ENCODE measurements around the gene ADGRL3.

ADGRL3 gene

GRCh38 chr4:61911313-61911756 is 711.2 kb downstream of the ADGRL3 start:
- no peak for TF ChIP-seq CTCF (IDR thresholded peaks at IDR 0.05; ENCODE audit: borderline replicate concordance, control extremely low read depth, extremely low read depth, insufficient read depth, missing control alignments)
- in situ Hi-C loops (cut with MboI; ENCODE audit: low sequenced_read_pairs, unreplicated experiment): no loop called here
- no peak for DNase-seq (ENCODE audit: low spot score)

DNA sequence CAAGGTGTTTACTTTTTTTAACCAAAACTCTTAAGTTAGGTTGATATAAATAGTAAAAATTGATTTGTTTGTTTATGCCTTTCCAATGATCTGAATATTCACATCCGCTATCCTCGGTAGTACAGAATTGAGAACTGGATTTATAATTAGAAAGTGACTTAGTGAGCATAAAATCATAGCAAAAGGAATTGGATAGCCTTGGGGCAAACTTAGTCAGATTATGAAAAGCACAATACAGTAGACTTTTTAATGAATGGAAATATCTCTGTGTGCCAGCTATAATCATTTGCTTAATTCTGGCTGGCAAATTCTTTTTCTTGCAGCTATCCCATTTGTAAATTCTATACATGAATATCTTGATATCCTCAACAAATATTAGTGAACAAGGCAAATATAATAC is 713.5 kb downstream of the ADGRL3 start:
- no peak for TF ChIP-seq CTCF (IDR thresholded peaks at IDR 0.05; ENCODE audit: borderline replicate concordance, control extremely low read depth, extremely low read depth, insufficient read depth, missing control alignments)
- in situ Hi-C loops (cut with MboI; ENCODE audit: low sequenced_read_pairs, unreplicated experiment): no loop called here
- no peak for DNase-seq (ENCODE audit: low spot score)

GRCh38 chr4:61915501-61915900 is 715.4 kb downstream of the ADGRL3 start:
- no peak for TF ChIP-seq CTCF (IDR thresholded peaks at IDR 0.05; ENCODE audit: borderline replicate concordance, control extremely low read depth, extremely low read depth, insufficient read depth, missing control alignments)

GRCh38 chr4:61918507-61918906 is 718.4 kb downstream of the ADGRL3 start:
- TF ChIP-seq CTCF (IDR thresholded peaks at IDR 0.05; ENCODE audit: borderline replicate concordance, control extremely low read depth, extremely low read depth, insufficient read depth, missing control alignments): no peak
- in situ Hi-C loops (cut with MboI; ENCODE audit: low sequenced_read_pairs, unreplicated experiment): no loop called here
- DNase-seq (ENCODE audit: low spot score): no peak

More at GRCh38 chr4:61915501-61915900, 715.4 kb downstream of the ADGRL3 start:
- in situ Hi-C loops (cut with MboI; ENCODE audit: low sequenced_read_pairs, unreplicated experiment): no loop called here
- no peak for DNase-seq (ENCODE audit: low spot score)

DNA sequence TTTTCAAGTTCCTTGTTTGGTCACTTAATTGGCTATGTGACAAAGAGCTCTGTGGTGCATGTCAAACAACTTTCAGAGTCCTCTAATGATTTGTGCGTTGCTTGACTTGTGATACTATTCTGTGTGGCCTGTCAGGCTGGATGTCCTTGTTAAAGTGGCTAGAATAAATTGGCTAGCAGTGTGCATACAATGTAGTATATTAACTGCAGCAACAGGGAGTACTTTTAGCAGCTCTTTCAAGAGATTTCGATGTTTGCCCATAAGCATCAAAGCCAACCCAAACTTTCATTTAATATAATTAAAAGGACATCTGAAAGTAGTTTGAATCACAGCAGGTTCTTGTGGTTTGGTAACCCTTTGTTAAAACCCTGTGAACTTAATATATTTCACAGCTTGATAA is 718.9 kb downstream of the ADGRL3 start:
- DNase-seq (ENCODE audit: low spot score): no peak
- in situ Hi-C loops (cut with MboI; ENCODE audit: low sequenced_read_pairs, unreplicated experiment): no loop called here
- no peak for TF ChIP-seq CTCF (IDR thresholded peaks at IDR 0.05; ENCODE audit: borderline replicate concordance, control extremely low read depth, extremely low read depth, insufficient read depth, missing control alignments)

- DNase-seq (ENCODE audit: low spot score): no peak
- no peak for TF ChIP-seq CTCF (IDR thresholded peaks at IDR 0.05; ENCODE audit: borderline replicate concordance, control extremely low read depth, extremely low read depth, insufficient read depth, missing control alignments)
- in situ Hi-C loops (cut with MboI; ENCODE audit: low sequenced_read_pairs, unreplicated experiment): no loop called here
Observed at GRCh38 chr4:61919561-61919960, 719.4 kb downstream of the ADGRL3 start.

GRCh38 chr4:61921920-61922319 is 721.8 kb downstream of the ADGRL3 start:
- in situ Hi-C loops (cut with MboI; ENCODE audit: low sequenced_read_pairs, unreplicated experiment): no loop called here

More at GRCh38 chr4:61921920-61922319, 721.8 kb downstream of the ADGRL3 start:
- no peak for TF ChIP-seq CTCF (IDR thresholded peaks at IDR 0.05; ENCODE audit: borderline replicate concordance, control extremely low read depth, extremely low read depth, insufficient read depth, missing control alignments)
- DNase-seq (ENCODE audit: low spot score): no peak
